ENCODE data around the gene MED23.

MED23 gene

GRCh38 chr6:131627724-131628682 lies at the start of gene MED23:
MED23 (minus strand) TSS chr6:131628242; CDS start chr6:131628049, 193 bp downstream.
- DNase-seq (ENCODE audit: low read depth), result peak; percentile 93

- no peak for DNase-seq (ENCODE audit: low read depth)
Measured at GRCh38 chr6:131673184-131673583, 45.1 kb upstream of the MED23 start.

- DNase-seq (ENCODE audit: low read depth), result no peak
Measured at GRCh38 chr6:131669891-131670290, 41.8 kb upstream of the MED23 start.

GRCh38 chr6:131663578-131664165 lies 35.6 kb upstream of the MED23 start:
- no peak for DNase-seq (ENCODE audit: low read depth)

GRCh38 chr6:131660195-131660594 lies 32.2 kb upstream of the MED23 start:
- no peak for DNase-seq (ENCODE audit: low read depth)

- DNase-seq (ENCODE audit: low read depth), result no peak
Measured at GRCh38 chr6:131658287-131658686, 30.2 kb upstream of the MED23 start.

- no peak for DNase-seq (ENCODE audit: low read depth)
Measured at GRCh38 chr6:131657630-131658111, 29.6 kb upstream of the MED23 start.

GRCh38 chr6:131657222-131657621 lies 29.2 kb upstream of the MED23 start:
- DNase-seq (ENCODE audit: low read depth), result no peak

GRCh38 chr6:131656667-131657066 lies 28.6 kb upstream of the MED23 start:
- no peak for DNase-seq (ENCODE audit: low read depth)

- DNase-seq (ENCODE audit: low read depth), result no peak
Measured at GRCh38 chr6:131655951-131656350, 27.9 kb upstream of the MED23 start.

- DNase-seq (ENCODE audit: low read depth), result no peak
Measured at GRCh38 chr6:131655387-131655786, 27.3 kb upstream of the MED23 start.

- no peak for DNase-seq (ENCODE audit: low read depth)
Measured at GRCh38 chr6:131654326-131654725, 26.3 kb upstream of the MED23 start.

GRCh38 chr6:131652472-131652871 lies 24.4 kb upstream of the MED23 start:
- DNase-seq (ENCODE audit: low read depth), result no peak

- no peak for DNase-seq (ENCODE audit: low read depth)
Measured at GRCh38 chr6:131651782-131652181, 23.7 kb upstream of the MED23 start.

- no peak for DNase-seq (ENCODE audit: low read depth)
Measured at GRCh38 chr6:131646249-131646670, 18.2 kb upstream of the MED23 start.

GRCh38 chr6:131645846-131646245 lies 17.8 kb upstream of the MED23 start:
- DNase-seq (ENCODE audit: low read depth), result no peak

GRCh38 chr6:131644921-131645320 lies 16.9 kb upstream of the MED23 start:
- DNase-seq (ENCODE audit: low read depth), result no peak

GRCh38 chr6:131643855-131644460 lies 15.9 kb upstream of the MED23 start:
- DNase-seq (ENCODE audit: low read depth), result no peak

GRCh38 chr6:131642987-131643611 lies 15.1 kb upstream of the MED23 start:
- no peak for DNase-seq (ENCODE audit: low read depth)

- DNase-seq (ENCODE audit: low read depth), result no peak
Measured at GRCh38 chr6:131642565-131642964, 14.5 kb upstream of the MED23 start.

- no peak for DNase-seq (ENCODE audit: low read depth)
Measured at GRCh38 chr6:131641554-131641953, 13.5 kb upstream of the MED23 start.

GRCh38 chr6:131640576-131640975 lies 12.5 kb upstream of the MED23 start:
- DNase-seq (ENCODE audit: low read depth), result no peak
